Activated CD4-positive, CD25-positive, alpha-beta regulatory T cell treated with anti-CD3 and anti-CD28 coated beads, Interleukin-2, amount 50 U/mL, for 72 hours (primary cell): ENCODE data around the gene CROCC2.

Experiments
- DNase-seq: peaks from one replicate; pipeline ENCODE4 v3.0.0; 2021

CROCC2 gene

GRCh38 chr2:240911641-240912265 is 5.6 kb downstream of the CROCC2 start:
- DNase-seq, result no peak

- DNase-seq, result no peak
Measured at GRCh38 chr2:240912878-240913809, 7.0 kb downstream of the CROCC2 start.

GRCh38 chr2:240913810-240914644 is 7.9 kb downstream of the CROCC2 start:
- DNase-seq, result peak; percentile 79

- no peak for DNase-seq
Measured at GRCh38 chr2:240914645-240915525, 8.7 kb downstream of the CROCC2 start.

GRCh38 chr2:240915526-240916341 is 9.6 kb downstream of the CROCC2 start:
- no peak for DNase-seq

GRCh38 chr2:240916571-240917008 is 10.5 kb downstream of the CROCC2 start:
- peak; percentile 23 for DNase-seq

- DNase-seq, result peak; percentile 23
Measured at GRCh38 chr2:240917009-240917683, 11.0 kb downstream of the CROCC2 start.

- peak; percentile 21 for DNase-seq
Measured at GRCh38 chr2:240917684-240918257, 11.6 kb downstream of the CROCC2 start.

- peak; percentile 26 for DNase-seq
Measured at GRCh38 chr2:240918258-240919091, 12.3 kb downstream of the CROCC2 start.

GRCh38 chr2:240919161-240919781 is 13.1 kb downstream of the CROCC2 start:
- DNase-seq, result peak; percentile 28

GRCh38 chr2:240919786-240920782 is 13.9 kb downstream of the CROCC2 start:
- peak; percentile 27 for DNase-seq

- peak; percentile 17 for DNase-seq
Measured at GRCh38 chr2:240920783-240921231, 14.7 kb downstream of the CROCC2 start.

GRCh38 chr2:240921311-240921994 is 15.3 kb downstream of the CROCC2 start:
- peak; percentile 21 for DNase-seq

- no peak for DNase-seq
Measured at GRCh38 chr2:240921995-240922244, 15.8 kb downstream of the CROCC2 start.

GRCh38 chr2:240922245-240922981 is 16.3 kb downstream of the CROCC2 start:
- DNase-seq, result peak; percentile 30

GRCh38 chr2:240922982-240923537 is 16.9 kb downstream of the CROCC2 start:
- peak; percentile 25 for DNase-seq
